Sigmoid colon (tissue), 4 donors: ENCODE data around the gene PTPRD.

Source experiments
- CTCF ChIP-seq, 4 experiments: fragments of 450-650 bp in 3 of 4; fragments of 200-600 bp in 1 of 4; IDR thresholded peaks; one replicate each; pipeline ENCODE4 v1.5.1; 2016 to 2019; ENCODE audit warnings: antibody characterized with exemption in 4 of 4, mild to moderate bottlenecking in 3 of 4, moderate library complexity in 2 of 4
- EP300 ChIP-seq, 4 donors: sonication (generic); formaldehyde crosslinking; IDR thresholded peaks; one replicate each; pipeline ENCODE4 v1.6.1; 2017; ENCODE audit warnings: antibody characterized with exemption in 4 of 4
- POLR2A ChIP-seq, 2 donors: fragments of 450-650 bp; IDR thresholded peaks; one replicate each; pipeline ENCODE4 v1.6.1; 2016; ENCODE audit warnings: antibody characterized with exemption in 2 of 2, mild to moderate bottlenecking in 2 of 2, moderate library complexity in 2 of 2
- POLR2AphosphoS5 ChIP-seq, 4 donors: sonication (generic); formaldehyde crosslinking; IDR thresholded peaks; one replicate each; pipeline ENCODE4 v1.6.1; 2017; ENCODE audit warnings: antibody characterized with exemption in 4 of 4

DNA sequence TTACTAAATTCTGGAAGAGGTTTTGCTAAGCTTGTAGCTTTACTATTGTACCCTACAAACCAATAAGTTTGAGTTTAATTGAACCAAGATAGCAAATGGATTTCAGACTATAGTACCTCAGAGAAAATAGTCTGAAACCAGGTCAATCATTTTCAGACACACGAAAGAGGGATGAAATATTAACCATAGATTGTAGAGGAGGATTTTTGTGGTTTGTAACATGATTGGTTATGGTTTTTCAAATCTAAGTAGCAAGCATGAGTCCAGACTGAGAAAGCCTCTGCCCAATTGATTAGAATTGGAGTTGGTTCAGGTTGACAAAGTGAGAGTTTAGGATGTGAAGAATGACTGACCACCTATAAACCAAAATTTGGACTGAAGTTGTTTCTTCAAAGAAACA, 2250.6 kb downstream of the PTPRD start:
- TF ChIP-seq CTCF (IDR thresholded peaks at IDR 0.05) (no peak), POLR2AphosphoS5 (IDR thresholded peaks at IDR 0.05) (no peak), EP300 (IDR thresholded peaks at IDR 0.05) (no peak), POLR2A (IDR thresholded peaks at IDR 0.05) (no peak)
